Esophagus squamous epithelium (tissue), 5 donors: ENCODE measurements around the gene SLC1A3. TPM values are rescaled to one million over a fixed set of nuclear protein-coding genes. Genes with fewer than 3 reads are reported as not detected.
"Not testable (repeated sequence)": the region's sequence is repeated elsewhere in the genome, so short reads cannot be mapped to it uniquely, and the experiment has no call there.

ENCODE experiments used
- DNase-seq: peaks from one replicate; lab custom pipeline; 2025; lab: John Stamatoyannopoulos, UW
- H3K27ac ChIP-seq, 4 donors: fragments of 200-600 bp; sonication (generic); one replicate each; pipeline ENCODE4 v1.5.1; 2016 to 2019; ENCODE audit warnings: mild to moderate bottlenecking in 1 of 4
- H3K27me3 ChIP-seq, 4 donors: fragments of 200-600 bp; sonication (generic); 1 replicate in 3 of 4; 2 replicates in 1 of 4; pipeline versions ENCODE4 v1.5.1 to v1.6.0; 2017 to 2021; ENCODE audit warnings: antibody characterized with exemption in 1 of 4
- H3K36me3 ChIP-seq, 3 donors: fragments of 200-600 bp; sonication (generic); one replicate each; pipeline ENCODE4 v1.5.1; 2016 to 2019
- H3K4me1 ChIP-seq, 3 donors: fragments of 200-600 bp; sonication (generic); one replicate each; pipeline ENCODE4 v1.5.1; 2017 to 2019
- H3K4me3 ChIP-seq, 4 donors: fragments of 200-600 bp; sonication (generic); 1 replicate in 3 of 4; 2 replicates in 1 of 4; pipeline ENCODE4 v1.5.1; 2016 to 2019; ENCODE audit warnings: mild to moderate bottlenecking in 2 of 4, moderate library complexity in 1 of 4
- H3K9me3 ChIP-seq, 3 donors: fragments of 200-600 bp; sonication (generic); one replicate each; pipeline ENCODE4 v1.5.1; 2016 to 2019
- CTCF ChIP-seq, 6 experiments: fragments of 450-650 bp in 4 of 6; fragments of 200-600 bp in 2 of 6; sonication (generic) in 2 of 6; IDR thresholded peaks; one replicate each; pipeline ENCODE4 v1.5.1; 2016 to 2019; ENCODE audit warnings: antibody characterized with exemption in 6 of 6, mild to moderate bottlenecking in 4 of 6, moderate library complexity in 4 of 6
- POLR2A ChIP-seq, 4 donors: fragments of 450-650 bp; IDR thresholded peaks; one replicate each; pipeline ENCODE4 v1.6.1; 2017; ENCODE audit warnings: antibody characterized with exemption in 4 of 4, mild to moderate bottlenecking in 4 of 4, moderate library complexity in 3 of 4
- WGBS, 2 donors: methylation state at CpG; one replicate each; pipeline ENCODE4 v1.1.5; 2018; 5-methylcytosine and 5-hydroxymethylcytosine counted together
- intact Hi-C: fragments of 100-400 bp; cut with DNase I; formaldehyde crosslinking; loops from one replicate; pipeline ENCODE4 v1.15.0; 2022
- total RNA-seq, 4 donors: library from RNA; depleted of rRNA; stranded (reverse); fragments of >200 nt; gene quantifications; one replicate each; pipeline ENCODE4 v1.1.0, GENCODE V29; 2016
- donor health status: DM: yes; HTN: yes; CAD: no.

SLC1A3 gene
- total RNA-seq, 4 donors from 2014 or later: 16.2 to 54.8 (median 31.4) TPM

GRCh38 chr5:36571401-36572042 is 34.9 kb upstream of the SLC1A3 start:
- Histone ChIP-seq H3K4me3 (no peak overlapping the region), H3K36me3 (no peaks in the 10 kb centered on the region), H3K27ac (no peak overlapping the region), H3K27me3 (no peaks in the 10 kb centered on the region), H3K9me3 (no peaks in the 10 kb centered on the region), H3K4me1 (peaks cover 0 to 5% (median 2%) of the 10 kb centered on the region in 3 donors)
- intact Hi-C loops: no loop called here
- no peak for TF ChIP-seq CTCF (IDR thresholded peaks at IDR 0.05)
- TF ChIP-seq POLR2A (IDR thresholded peaks at IDR 0.05): no peak
- 59 to 60% methylated on average over 4 of the region's 4 CpGs for WGBS, 2 donors
- DNase-seq: no peak

- Histone ChIP-seq H3K4me1 (peaks cover 0 to 5% (median 2%) of the 10 kb centered on the region in 3 donors), H3K36me3 (no peaks in the 10 kb centered on the region), H3K27ac (no peak overlapping the region), H3K4me3 (no peak overlapping the region), H3K27me3 (no peaks in the 10 kb centered on the region), H3K9me3 (no peaks in the 10 kb centered on the region)
- DNase-seq: no peak
- WGBS, 2 donors: 26 to 39% methylated on average over 2 of the region's 2 CpGs
- no peak for TF ChIP-seq CTCF (IDR thresholded peaks at IDR 0.05)
- TF ChIP-seq POLR2A (IDR thresholded peaks at IDR 0.05): no peak
- intact Hi-C loops: no loop called here
Measured at GRCh38 chr5:36573438-36573837, 33.0 kb upstream of the SLC1A3 start.

GRCh38 chr5:36575361-36575781 is 31.0 kb upstream of the SLC1A3 start:
- Histone ChIP-seq H3K4me3 (no peak overlapping the region), H3K27ac (no peak overlapping the region), H3K9me3 (no peaks in the 10 kb centered on the region), H3K36me3 (no peaks in the 10 kb centered on the region), H3K27me3 (no peaks in the 10 kb centered on the region), H3K4me1 (peaks cover 0 to 5% (median 0%) of the 10 kb centered on the region in 3 donors)
- DNase-seq: no peak
- TF ChIP-seq CTCF (IDR thresholded peaks at IDR 0.05): no peak
- TF ChIP-seq POLR2A (IDR thresholded peaks at IDR 0.05): no peak
- WGBS, 2 donors: 38 to 58% methylated on average over 4 of the region's 4 CpGs
- intact Hi-C loops: no loop called here

GRCh38 chr5:36576721-36577120 is 29.7 kb upstream of the SLC1A3 start:
- intact Hi-C loops: no loop called here
- WGBS, 2 donors: 51 to 56% methylated on average over 2 of the region's 2 CpGs

GRCh38 chr5:36579858-36580257 is 26.5 kb upstream of the SLC1A3 start:
- H3K4me1 ChIP-seq, H3K9me3 ChIP-seq, intact Hi-C loops, H3K27me3 ChIP-seq, H3K36me3 ChIP-seq, H3K27ac ChIP-seq, DNase-seq, H3K4me3 ChIP-seq: not testable (repeated sequence)

More at GRCh38 chr5:36576721-36577120, 29.7 kb upstream of the SLC1A3 start:
- H3K27me3 ChIP-seq: no peaks in the 10 kb centered on the region
- TF ChIP-seq POLR2A (IDR thresholded peaks at IDR 0.05) (no peak), CTCF (IDR thresholded peaks at IDR 0.05) (no peak)
- H3K4me1 ChIP-seq: peaks cover 0 to 5% (median 0%) of the 10 kb centered on the region in 3 donors
- no peaks in the 10 kb centered on the region for H3K9me3 ChIP-seq
- H3K27ac ChIP-seq: no peak overlapping the region
- no peaks in the 10 kb centered on the region for H3K36me3 ChIP-seq
- no peak overlapping the region for H3K4me3 ChIP-seq
- no peak for DNase-seq
